ENCODE results near the gene LITAFD.

GRCh38 chr16:8907096-8907495 is 24.9 kb downstream of the LITAFD start:
- TF ChIP-seq POLR2A (IDR thresholded peaks at IDR 0.05; ENCODE audit: low read length) (no peak), GATA1 (IDR thresholded peaks at IDR 0.05; ENCODE audit: low read depth, low read length) (no peak)
